IPS-18a (cell line): Measurements from ENCODE around the gene CCDC85B.
"Not testable (repeated sequence)": the region's sequence is repeated elsewhere in the genome, so short reads cannot be mapped to it uniquely, and the experiment has no call there.

ENCODE experiments used
- H3K27ac ChIP-seq: one replicate; pipeline ENCODE4 v1.5.1; 2013; ENCODE audit warnings: low read length
- H3K27me3 ChIP-seq: one replicate; pipeline ENCODE4 v1.6.1; 2013; ENCODE audit warnings: mild to moderate bottlenecking, low read length; ENCODE audit not compliant: control insufficient read depth, insufficient read depth
- H3K36me3 ChIP-seq: one replicate; pipeline ENCODE4 v1.6.1; 2013; ENCODE audit warnings: low read depth, low read length; ENCODE audit not compliant: control insufficient read depth
- H3K4me1 ChIP-seq: one replicate; pipeline ENCODE4 v1.6.1; 2013; ENCODE audit warnings: low read depth, low read length; ENCODE audit not compliant: control insufficient read depth
- H3K4me3 ChIP-seq: one replicate; pipeline ENCODE4 v1.5.1; 2013; ENCODE audit warnings: low read length
- H3K9ac ChIP-seq: one replicate; pipeline ENCODE4 v1.6.1; 2013; ENCODE audit warnings: mild to moderate bottlenecking, low read length, moderate library complexity
- H3K9me3 ChIP-seq: one replicate; pipeline ENCODE4 v1.6.1; 2013; ENCODE audit warnings: low read depth, low read length; ENCODE audit not compliant: control insufficient read depth

The CCDC85B gene

GRCh38 chr11:65890324-65891218, at the start of gene CCDC85B:
TSS of gene CCDC85B (plus strand) at chr11:65890673. CDS start at chr11:65890784, 111 bp downstream.
- Histone ChIP-seq H3K9me3 (no peaks in the 10 kb centered on the region), H3K36me3 (peaks cover 10% of the 10 kb centered on the region), H3K9ac (peak within 1 kb of the TSS; percentile 73), H3K27me3 (peaks cover 23% of the 10 kb centered on the region), H3K4me1 (peaks cover 16% of the 10 kb centered on the region), H3K4me3 (peak within 1 kb of the TSS; percentile 93), H3K27ac (no peak within 1 kb of the TSS)

- Histone ChIP-seq H3K27me3 (no peaks in the 10 kb centered on the region), H3K4me3 (no peak overlapping the region), H3K4me1 (no peaks in the 10 kb centered on the region)
These were observed 48.3 kb upstream of the CCDC85B start for GRCh38 chr11:65842144-65842543.

DNA sequence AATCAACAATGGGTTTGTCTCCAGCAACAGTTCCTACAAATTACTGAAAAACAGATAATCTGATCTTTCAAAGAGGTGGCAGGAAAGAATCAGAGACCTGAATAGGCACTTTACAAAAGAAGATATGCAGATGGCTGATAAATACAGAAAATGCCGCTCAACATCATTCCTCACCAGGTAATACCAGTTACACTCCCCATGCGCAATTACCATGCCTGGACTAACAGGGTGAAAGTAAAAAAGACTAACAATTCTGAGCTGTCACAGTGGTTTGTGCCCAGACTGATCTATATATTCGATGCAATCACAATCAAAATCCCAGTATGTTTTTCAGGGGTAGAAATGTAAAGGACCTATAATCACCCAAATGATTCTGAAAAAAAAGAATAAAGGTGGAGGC, 46.7 kb upstream of the CCDC85B start:
- H3K9ac ChIP-seq, result no peak overlapping the region
- no peak overlapping the region for H3K27ac ChIP-seq
- H3K4me3 ChIP-seq, result no peak overlapping the region
- H3K9me3 ChIP-seq, result no peaks in the 10 kb centered on the region
- H3K27me3 ChIP-seq, result no peaks in the 10 kb centered on the region
- H3K36me3 ChIP-seq, result no peaks in the 10 kb centered on the region
- no peaks in the 10 kb centered on the region for H3K4me1 ChIP-seq

More at GRCh38 chr11:65842144-65842543, 48.3 kb upstream of the CCDC85B start:
- Histone ChIP-seq H3K27ac (no peak overlapping the region), H3K9ac (no peak overlapping the region), H3K36me3 (no peaks in the 10 kb centered on the region), H3K9me3 (no peaks in the 10 kb centered on the region)

- Histone ChIP-seq H3K4me1 (no peaks in the 10 kb centered on the region), H3K36me3 (no peaks in the 10 kb centered on the region), H3K27me3 (no peaks in the 10 kb centered on the region), H3K9me3 (no peaks in the 10 kb centered on the region), H3K4me3 (no peak overlapping the region), H3K27ac (no peak overlapping the region), H3K9ac (no peak overlapping the region)
These were observed 46.1 kb upstream of the CCDC85B start for GRCh38 chr11:65844231-65844872.

DNA sequence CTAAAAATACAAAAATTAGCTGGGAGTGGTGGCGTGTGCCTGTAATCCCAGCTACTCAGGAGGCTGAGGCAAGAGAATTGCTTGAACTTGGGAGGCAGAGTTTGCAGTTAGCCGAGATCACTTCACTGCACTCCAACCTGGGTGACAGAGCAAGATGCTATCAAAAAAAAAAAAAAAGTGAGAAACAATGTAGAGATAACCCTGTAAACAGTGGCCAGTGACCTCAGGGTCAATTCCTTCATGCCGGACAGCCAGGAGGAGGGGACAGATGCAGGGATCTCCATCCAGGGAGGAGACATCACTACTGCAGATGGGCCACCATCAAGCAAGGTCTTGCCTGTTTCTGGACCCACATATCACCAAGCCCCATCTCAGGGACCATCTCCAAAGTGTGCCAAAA, 42.7 kb upstream of the CCDC85B start:
- no peaks in the 10 kb centered on the region for H3K4me1 ChIP-seq
- peaks cover 4% of the 10 kb centered on the region for H3K36me3 ChIP-seq
- H3K9ac ChIP-seq, result no peak overlapping the region
- H3K9me3 ChIP-seq, result no peaks in the 10 kb centered on the region
- no peak overlapping the region for H3K4me3 ChIP-seq
- H3K27ac ChIP-seq, result no peak overlapping the region
- H3K27me3 ChIP-seq, result no peaks in the 10 kb centered on the region

- not testable (repeated sequence) for H3K36me3 ChIP-seq, H3K4me3 ChIP-seq, H3K4me1 ChIP-seq
These were observed 41.8 kb upstream of the CCDC85B start for GRCh38 chr11:65848693-65849092.

GRCh38 chr11:65849366-65849765, 41.1 kb upstream of the CCDC85B start:
- no peaks in the 10 kb centered on the region for H3K4me1 ChIP-seq
- H3K9me3 ChIP-seq, result no peaks in the 10 kb centered on the region
- H3K4me3 ChIP-seq, result no peak overlapping the region
- peaks cover 15% of the 10 kb centered on the region for H3K36me3 ChIP-seq
- H3K9ac ChIP-seq, result no peak overlapping the region
- H3K27ac ChIP-seq, result no peak overlapping the region
- no peaks in the 10 kb centered on the region for H3K27me3 ChIP-seq

More at GRCh38 chr11:65848693-65849092, 41.8 kb upstream of the CCDC85B start:
- H3K27ac ChIP-seq, H3K27me3 ChIP-seq, H3K9me3 ChIP-seq, H3K9ac ChIP-seq: not testable (repeated sequence)

GRCh38 chr11:65849771-65850216, 40.7 kb upstream of the CCDC85B start:
- Histone ChIP-seq H3K27me3 (no peaks in the 10 kb centered on the region), H3K9ac (no peak overlapping the region), H3K27ac (no peak overlapping the region), H3K9me3 (no peaks in the 10 kb centered on the region), H3K4me1 (no peaks in the 10 kb centered on the region), H3K4me3 (no peak overlapping the region), H3K36me3 (peaks cover 19% of the 10 kb centered on the region)

DNA sequence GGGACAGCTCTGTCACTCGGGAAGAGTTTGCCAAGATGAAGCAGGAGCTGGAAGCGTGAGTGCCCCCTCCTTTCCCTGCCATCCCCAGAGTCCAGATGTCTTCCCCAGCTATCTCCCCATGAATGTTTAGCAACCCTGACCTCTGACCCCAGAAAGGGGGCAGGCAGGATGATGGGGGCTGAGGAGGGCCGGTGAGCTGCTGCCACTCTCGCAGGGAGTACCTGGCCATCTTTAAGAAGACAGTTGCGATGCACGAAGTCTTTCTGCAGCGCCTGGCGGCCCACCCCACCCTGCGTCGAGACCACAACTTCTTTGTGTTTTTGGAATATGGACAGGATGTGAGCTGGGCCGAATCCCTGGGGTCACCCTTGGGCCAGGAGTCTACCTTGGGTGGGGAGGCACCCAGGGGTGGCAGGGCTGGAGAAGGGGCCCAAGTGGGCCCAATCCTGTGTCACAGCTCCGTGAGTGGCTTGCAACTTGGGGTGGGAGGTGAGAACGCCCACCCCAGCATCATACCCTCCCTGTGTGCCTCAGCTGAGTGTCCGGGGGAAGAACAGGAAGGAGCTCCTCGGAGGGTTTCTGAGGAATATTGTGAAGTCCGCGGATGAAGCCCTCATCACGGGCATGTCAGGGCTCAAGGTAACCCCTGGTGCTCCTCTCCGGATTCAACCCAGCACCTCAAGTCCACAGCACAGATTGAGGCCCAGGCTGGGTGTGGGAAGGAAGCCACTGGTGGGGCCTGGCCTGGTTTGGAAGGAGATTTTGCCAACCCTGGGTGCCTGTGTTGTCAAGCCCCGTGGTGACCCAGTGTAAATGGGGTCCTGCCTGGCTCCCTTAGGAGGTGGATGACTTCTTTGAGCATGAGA, 40.0 kb upstream of the CCDC85B start:
- no peak overlapping the region for H3K4me3 ChIP-seq
- H3K36me3 ChIP-seq, result peaks cover 26% of the 10 kb centered on the region
- H3K4me1 ChIP-seq, result no peaks in the 10 kb centered on the region
- no peaks in the 10 kb centered on the region for H3K9me3 ChIP-seq
- H3K27me3 ChIP-seq, result no peaks in the 10 kb centered on the region
- no peak overlapping the region for H3K27ac ChIP-seq
- no peak overlapping the region for H3K9ac ChIP-seq

DNA sequence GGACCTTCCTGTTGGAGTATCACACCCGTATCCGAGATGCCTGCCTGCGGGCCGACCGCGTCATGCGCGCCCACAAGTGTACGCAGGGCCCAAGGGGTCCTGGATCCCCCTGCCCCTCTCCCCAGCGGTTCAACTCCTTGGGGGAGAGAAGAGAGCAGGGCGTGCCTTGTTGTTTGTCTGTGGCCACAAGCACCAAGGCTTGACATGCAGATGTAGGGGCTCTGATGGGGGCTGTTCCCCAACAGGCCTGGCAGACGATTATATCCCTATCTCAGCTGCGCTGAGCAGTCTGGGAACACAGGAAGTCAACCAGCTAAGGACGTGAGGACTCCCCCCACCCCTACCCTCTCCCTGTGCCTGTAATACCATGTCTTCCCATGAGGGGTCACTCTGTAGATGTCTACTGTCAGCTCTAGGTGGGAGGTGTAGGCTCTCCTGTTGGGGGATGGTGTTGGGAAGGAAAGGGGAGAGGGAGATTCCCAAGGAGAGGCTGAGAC, 39.3 kb upstream of the CCDC85B start:
- Histone ChIP-seq H3K36me3 (peaks cover 32% of the 10 kb centered on the region), H3K4me1 (peaks cover 2% of the 10 kb centered on the region), H3K4me3 (no peak overlapping the region), H3K9me3 (no peaks in the 10 kb centered on the region), H3K27ac (no peak overlapping the region), H3K27me3 (no peaks in the 10 kb centered on the region), H3K9ac (no peak overlapping the region)
